ENCODE results near the gene INPP5K. TPM values are rescaled to one million over a fixed set of nuclear protein-coding genes. Genes with fewer than 3 reads are reported as not detected.

The INPP5K gene
- total RNA-seq, 1 donor from 2014 or later, result 29.8 TPM

DNA sequence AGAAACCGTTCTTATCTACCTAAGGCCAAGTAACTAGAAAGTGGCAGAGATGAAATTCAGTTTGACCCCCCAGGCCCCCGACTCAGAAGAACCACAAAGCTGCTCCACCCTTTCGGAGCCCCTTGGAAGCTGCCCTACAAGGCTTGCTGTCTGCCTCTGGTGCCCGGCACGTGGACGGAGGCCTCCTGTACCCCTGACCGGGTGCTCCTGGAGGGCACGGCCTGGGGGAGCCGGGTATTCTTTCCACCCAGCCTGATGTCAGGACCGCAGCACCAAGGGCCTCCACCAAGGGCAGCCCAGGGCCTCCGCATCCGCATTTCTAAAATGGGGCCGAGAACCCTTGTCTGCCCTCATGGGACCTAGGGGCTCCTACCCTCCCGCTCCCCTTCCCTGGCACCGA lies 44.9 kb downstream of the INPP5K start:
- no peak for DNase-seq (ENCODE audit: low spot score, unreplicated experiment)
- H3K4me3 Mint-ChIP-seq (ENCODE audit: low read depth), result no peak overlapping the region
- H3K27ac Mint-ChIP-seq, result no peak overlapping the region
- H3K4me1 Mint-ChIP-seq (ENCODE audit: low read depth), result peaks cover 10% of the 10 kb centered on the region
- no peaks in the 10 kb centered on the region for H3K27me3 Mint-ChIP-seq
- no peaks in the 10 kb centered on the region for H3K9me3 Mint-ChIP-seq (ENCODE audit: low read depth)
- H3K36me3 Mint-ChIP-seq (ENCODE audit: insufficient read depth), result peaks cover 12% of the 10 kb centered on the region
- TF ChIP-seq, protein P1, sequence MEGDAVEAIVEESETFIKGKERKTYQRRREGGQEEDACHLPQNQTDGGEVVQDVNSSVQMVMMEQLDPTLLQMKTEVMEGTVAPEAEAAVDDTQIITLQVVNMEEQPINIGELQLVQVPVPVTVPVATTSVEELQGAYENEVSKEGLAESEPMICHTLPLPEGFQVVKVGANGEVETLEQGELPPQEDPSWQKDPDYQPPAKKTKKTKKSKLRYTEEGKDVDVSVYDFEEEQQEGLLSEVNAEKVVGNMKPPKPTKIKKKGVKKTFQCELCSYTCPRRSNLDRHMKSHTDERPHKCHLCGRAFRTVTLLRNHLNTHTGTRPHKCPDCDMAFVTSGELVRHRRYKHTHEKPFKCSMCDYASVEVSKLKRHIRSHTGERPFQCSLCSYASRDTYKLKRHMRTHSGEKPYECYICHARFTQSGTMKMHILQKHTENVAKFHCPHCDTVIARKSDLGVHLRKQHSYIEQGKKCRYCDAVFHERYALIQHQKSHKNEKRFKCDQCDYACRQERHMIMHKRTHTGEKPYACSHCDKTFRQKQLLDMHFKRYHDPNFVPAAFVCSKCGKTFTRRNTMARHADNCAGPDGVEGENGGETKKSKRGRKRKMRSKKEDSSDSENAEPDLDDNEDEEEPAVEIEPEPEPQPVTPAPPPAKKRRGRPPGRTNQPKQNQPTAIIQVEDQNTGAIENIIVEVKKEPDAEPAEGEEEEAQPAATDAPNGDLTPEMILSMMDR (IDR thresholded peaks at IDR 0.05; ENCODE audit: unreplicated experiment), result no peak

DNA sequence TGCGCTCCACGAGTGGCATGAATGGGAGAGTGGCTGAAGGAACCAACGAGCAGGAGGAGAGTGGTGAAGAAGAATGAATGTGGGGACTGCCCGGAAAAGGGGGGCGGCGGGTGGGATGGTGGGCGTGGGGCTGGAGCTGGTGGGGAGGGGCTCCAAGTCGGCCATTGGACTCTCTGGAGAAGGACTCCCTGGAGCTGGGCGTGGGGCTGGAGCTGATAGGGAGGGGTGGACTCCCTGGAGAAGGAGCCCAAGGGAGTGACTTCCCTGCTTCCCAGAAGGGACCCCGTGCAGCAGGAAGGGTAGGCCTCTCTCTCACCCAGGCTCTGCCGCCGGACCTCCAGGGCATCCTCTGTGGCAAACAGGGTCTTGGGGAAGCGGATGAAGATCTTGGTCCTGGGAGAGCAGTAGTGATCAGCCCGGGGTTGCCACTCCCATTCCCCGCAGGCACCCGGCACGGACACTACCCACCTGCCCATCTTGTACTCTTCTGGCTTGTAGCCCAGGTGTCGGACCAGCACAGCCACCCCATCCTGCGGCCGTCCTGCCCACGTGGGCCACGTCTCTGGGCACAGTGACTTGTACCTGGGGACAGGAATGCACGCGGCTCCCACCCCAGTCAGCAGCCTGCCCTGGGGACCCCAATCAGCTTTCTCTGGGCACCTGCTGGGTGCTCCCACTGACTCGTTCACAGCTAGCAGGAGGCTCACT lies 45.5 kb downstream of the INPP5K start:
- DNase-seq (ENCODE audit: low spot score, unreplicated experiment), result no peak
- no peaks in the 10 kb centered on the region for H3K9me3 Mint-ChIP-seq (ENCODE audit: low read depth)
- H3K27ac Mint-ChIP-seq, result no peak overlapping the region
- no peaks in the 10 kb centered on the region for H3K27me3 Mint-ChIP-seq
- H3K4me1 Mint-ChIP-seq (ENCODE audit: low read depth), result peaks cover 10% of the 10 kb centered on the region
- TF ChIP-seq, protein P1 (IDR thresholded peaks at IDR 0.05; ENCODE audit: unreplicated experiment), result no peak
- H3K36me3 Mint-ChIP-seq (ENCODE audit: insufficient read depth), result peaks cover 12% of the 10 kb centered on the region
- H3K4me3 Mint-ChIP-seq (ENCODE audit: low read depth), result no peak overlapping the region

DNA sequence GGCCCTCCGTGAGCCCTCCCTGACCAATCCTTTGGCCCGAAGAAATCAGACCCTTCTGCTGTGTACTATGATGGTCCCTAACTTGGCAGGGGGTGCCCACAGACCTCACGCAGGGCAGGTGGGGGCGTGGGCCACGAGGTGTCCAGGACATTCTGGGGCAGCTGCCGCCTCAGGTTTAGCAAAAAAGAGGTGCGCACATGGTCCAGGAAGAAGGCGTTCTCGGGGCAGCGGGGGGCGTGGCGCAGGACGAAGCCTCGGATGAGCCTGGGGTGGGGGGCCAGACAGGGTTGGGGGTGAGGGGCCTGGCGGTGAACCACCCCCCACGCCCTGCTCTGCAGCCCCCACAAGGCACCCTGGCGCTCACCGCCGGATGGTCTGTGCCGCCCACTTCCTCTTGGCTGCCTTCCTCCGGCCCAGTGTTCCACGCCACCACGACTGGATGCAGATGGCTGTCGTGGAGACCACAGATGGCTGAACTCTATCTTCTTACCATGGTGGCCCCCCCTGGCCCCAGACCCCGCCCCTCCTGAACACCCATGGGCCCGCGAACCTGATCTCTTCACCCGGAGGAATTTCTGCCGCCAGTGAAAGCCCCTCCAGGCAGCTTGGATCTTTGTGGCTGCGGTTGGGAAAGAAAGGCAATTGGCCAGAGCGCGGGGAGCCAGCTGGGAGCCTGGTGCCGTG lies 46.2 kb downstream of the INPP5K start:
- no peaks in the 10 kb centered on the region for H3K27me3 Mint-ChIP-seq
- H3K4me1 Mint-ChIP-seq (ENCODE audit: low read depth), result peaks cover 10% of the 10 kb centered on the region
- H3K27ac Mint-ChIP-seq, result no peak overlapping the region
- TF ChIP-seq, protein P1 (IDR thresholded peaks at IDR 0.05; ENCODE audit: unreplicated experiment), result no peak
- no peaks in the 10 kb centered on the region for H3K9me3 Mint-ChIP-seq (ENCODE audit: low read depth)
- peaks cover 14% of the 10 kb centered on the region for H3K36me3 Mint-ChIP-seq (ENCODE audit: insufficient read depth)
- H3K4me3 Mint-ChIP-seq (ENCODE audit: low read depth), result no peak overlapping the region
- no peak for DNase-seq (ENCODE audit: low spot score, unreplicated experiment)

DNA sequence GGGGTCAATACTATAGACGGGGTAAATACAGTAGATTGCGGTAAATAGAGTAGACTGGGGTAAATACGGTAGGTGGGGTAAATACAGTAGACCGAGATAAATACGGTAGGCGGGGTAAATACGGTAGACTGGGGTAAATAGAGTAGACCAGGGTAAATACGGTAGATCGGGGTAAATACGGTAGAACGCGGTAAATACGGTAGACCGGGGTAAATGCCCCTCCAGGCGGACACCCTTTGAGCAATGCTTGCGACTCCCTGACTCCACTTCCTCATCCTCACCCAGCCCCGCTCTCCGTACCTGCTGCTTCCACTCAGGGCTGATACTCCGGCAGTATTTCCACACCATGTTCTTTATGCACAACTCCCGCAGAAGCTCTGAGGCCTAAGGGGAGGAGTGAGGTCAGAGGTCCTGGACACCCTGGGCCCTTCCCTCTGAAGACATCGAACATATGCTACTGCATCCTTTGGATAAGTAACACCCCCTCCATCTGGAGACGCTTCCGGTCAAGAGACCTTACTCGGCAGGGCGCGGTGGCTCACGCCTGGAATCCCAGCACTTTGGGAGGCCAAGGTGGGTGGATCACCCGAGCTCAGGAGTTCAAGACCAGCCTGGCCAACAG lies 47.1 kb downstream of the INPP5K start:
- no peaks in the 10 kb centered on the region for H3K27me3 Mint-ChIP-seq
- H3K4me1 Mint-ChIP-seq (ENCODE audit: low read depth), result peaks cover 10% of the 10 kb centered on the region
- no peak overlapping the region for H3K4me3 Mint-ChIP-seq (ENCODE audit: low read depth)
- peaks cover 14% of the 10 kb centered on the region for H3K36me3 Mint-ChIP-seq (ENCODE audit: insufficient read depth)
- DNase-seq (ENCODE audit: low spot score, unreplicated experiment), result no peak
- no peaks in the 10 kb centered on the region for H3K9me3 Mint-ChIP-seq (ENCODE audit: low read depth)
- TF ChIP-seq, protein P1 (IDR thresholded peaks at IDR 0.05; ENCODE audit: unreplicated experiment), result no peak
- H3K27ac Mint-ChIP-seq, result no peak overlapping the region

DNA sequence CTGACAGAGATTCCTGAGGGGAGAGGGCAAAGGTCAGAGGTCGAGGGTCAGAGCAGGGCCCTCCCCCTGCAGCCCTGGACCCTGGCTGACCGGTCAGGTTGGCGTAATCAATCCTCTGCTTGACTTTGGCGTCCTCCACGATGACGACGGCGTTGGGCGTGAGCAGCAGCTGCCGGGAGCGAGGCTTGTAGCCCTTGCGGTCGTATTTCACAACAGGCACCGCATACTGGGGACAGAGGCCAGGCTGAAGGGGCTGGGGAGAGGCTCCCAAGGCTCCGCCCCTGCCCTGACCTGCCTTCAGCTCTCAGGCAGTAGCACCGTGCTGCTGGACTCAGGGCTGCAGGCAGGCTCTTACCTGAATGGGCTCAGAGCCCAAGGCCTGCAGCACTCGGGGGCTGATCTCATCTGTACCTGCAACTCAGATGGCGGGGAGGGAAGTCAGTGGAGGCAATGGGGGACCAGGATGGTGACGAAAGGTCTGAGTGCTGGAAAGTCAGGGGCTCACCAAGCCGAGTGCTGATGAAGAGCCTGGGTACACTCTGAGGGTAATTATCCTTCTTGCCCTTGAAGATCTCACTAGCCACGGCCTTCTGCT lies 48.4 kb downstream of the INPP5K start:
- no peak for DNase-seq (ENCODE audit: low spot score, unreplicated experiment)
- H3K9me3 Mint-ChIP-seq (ENCODE audit: low read depth), result no peaks in the 10 kb centered on the region
- H3K4me3 Mint-ChIP-seq (ENCODE audit: low read depth), result no peak overlapping the region
- H3K27ac Mint-ChIP-seq, result peak overlapping the region; percentile 86
- peaks cover 12% of the 10 kb centered on the region for H3K36me3 Mint-ChIP-seq (ENCODE audit: insufficient read depth)
- TF ChIP-seq, protein P1 (IDR thresholded peaks at IDR 0.05; ENCODE audit: unreplicated experiment), result no peak
- H3K27me3 Mint-ChIP-seq, result no peaks in the 10 kb centered on the region
- peaks cover 10% of the 10 kb centered on the region for H3K4me1 Mint-ChIP-seq (ENCODE audit: low read depth)
